Myometrial cell (primary cell): Measurements from ENCODE around the gene SEC22B. TPM values are rescaled to one million over a fixed set of nuclear protein-coding genes. Genes with fewer than 3 reads are reported as not detected.

Source experiments
- total RNA-seq: library from RNA; depleted of rRNA; stranded (reverse); fragments of >200 nt; gene quantifications from 2 replicates; pipeline ENCODE4 v1.2.3, GENCODE V29; 2015

The SEC22B gene
- total RNA-seq = 53.0 and 57.6 TPM in 2 replicates

DNA sequence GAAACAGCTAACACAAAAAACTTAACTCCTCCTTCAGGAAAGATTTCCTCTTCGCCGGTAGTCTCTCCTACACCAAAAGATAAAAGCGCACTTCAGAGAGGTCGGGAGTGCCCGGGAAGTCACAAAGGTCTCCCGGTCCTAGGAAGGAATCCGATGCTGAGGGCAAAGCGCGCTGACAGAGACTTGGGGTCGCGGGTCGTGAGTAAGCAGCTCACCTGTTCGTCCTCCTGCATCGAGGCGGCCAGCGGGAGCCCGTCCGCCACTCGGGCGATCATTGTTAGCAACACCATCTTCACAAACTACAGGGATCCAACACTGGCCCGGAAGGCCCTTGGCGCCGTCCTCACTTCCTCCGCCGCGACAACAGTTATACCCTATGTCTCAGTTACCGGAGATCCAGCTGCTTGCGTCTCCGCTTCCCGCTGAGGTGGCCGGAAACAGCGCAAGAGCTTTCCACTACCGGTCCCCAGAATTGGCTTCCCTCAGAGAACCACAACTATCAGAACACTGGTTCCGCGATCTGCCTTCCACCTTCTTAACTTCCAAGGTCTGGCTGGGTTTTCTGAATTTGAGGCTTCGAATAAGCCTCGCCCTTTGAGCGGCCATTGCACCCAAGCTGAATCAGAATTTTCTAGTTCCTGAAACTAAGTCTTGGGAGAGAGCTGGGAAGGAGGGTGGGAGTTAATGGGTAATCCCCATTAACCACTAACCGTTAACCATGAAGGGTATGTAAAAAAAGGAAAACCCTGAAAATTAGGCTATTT is at the start of gene SEC22B:
TSS of gene SEC22B (minus strand) at position 429 of the 764 bp plus-strand sequence. CDS start at position 290, 139 bp downstream.

Other genes with a start within 250 kb of the SEC22B start
- gene NOTCH2, start 106.9 kb downstream of the SEC22B start, total RNA-seq = 81.3 and 95.2 TPM in 2 replicates
- 3.2 and 4.1 TPM in 2 replicates for gene NBPF8, start 238.5 kb upstream of the SEC22B start, total RNA-seq